ENCODE data around the gene MACROD2.

The MACROD2 gene

GRCh38 chr20:14617123-14617522, 621.8 kb downstream of the MACROD2 start:
- TF ChIP-seq, protein P1, sequence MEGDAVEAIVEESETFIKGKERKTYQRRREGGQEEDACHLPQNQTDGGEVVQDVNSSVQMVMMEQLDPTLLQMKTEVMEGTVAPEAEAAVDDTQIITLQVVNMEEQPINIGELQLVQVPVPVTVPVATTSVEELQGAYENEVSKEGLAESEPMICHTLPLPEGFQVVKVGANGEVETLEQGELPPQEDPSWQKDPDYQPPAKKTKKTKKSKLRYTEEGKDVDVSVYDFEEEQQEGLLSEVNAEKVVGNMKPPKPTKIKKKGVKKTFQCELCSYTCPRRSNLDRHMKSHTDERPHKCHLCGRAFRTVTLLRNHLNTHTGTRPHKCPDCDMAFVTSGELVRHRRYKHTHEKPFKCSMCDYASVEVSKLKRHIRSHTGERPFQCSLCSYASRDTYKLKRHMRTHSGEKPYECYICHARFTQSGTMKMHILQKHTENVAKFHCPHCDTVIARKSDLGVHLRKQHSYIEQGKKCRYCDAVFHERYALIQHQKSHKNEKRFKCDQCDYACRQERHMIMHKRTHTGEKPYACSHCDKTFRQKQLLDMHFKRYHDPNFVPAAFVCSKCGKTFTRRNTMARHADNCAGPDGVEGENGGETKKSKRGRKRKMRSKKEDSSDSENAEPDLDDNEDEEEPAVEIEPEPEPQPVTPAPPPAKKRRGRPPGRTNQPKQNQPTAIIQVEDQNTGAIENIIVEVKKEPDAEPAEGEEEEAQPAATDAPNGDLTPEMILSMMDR (IDR thresholded peaks at IDR 0.05; ENCODE audit: insufficient read depth, low read depth, low read length, missing control alignments) = no peak

GRCh38 chr20:14619411-14619810, 624.1 kb downstream of the MACROD2 start:
- TF ChIP-seq, protein P1 (IDR thresholded peaks at IDR 0.05; ENCODE audit: insufficient read depth, low read depth, low read length, missing control alignments) = no peak
- no peak for DNase-seq (ENCODE audit: low read depth)
- H3K4me3 ChIP-seq (ENCODE audit: low read depth, low read length) = no peak overlapping the region

More at GRCh38 chr20:14617123-14617522, 621.8 kb downstream of the MACROD2 start:
- DNase-seq (ENCODE audit: low read depth) = no peak
- H3K4me3 ChIP-seq (ENCODE audit: low read depth, low read length) = no peak overlapping the region

DNA sequence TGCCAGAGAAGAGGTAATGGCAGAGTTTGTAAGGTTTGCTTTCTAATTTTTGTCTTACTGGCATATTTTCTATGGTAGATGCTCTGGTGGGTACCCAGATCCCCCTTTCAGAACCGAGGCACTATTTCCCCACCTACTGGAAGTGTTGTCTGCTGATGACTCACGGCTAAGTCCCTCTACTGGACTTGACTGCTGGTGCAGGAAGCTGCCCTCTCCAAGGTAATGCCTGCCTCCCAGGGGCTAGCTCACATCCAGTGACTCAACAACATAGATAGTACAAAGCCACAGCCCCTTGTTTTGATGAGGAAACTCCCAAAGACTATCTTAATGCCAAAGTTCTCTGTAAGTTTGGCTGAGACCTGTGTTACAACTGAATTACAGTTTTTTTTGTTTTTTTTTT, 627.5 kb downstream of the MACROD2 start:
- TF ChIP-seq, protein P1 (IDR thresholded peaks at IDR 0.05; ENCODE audit: insufficient read depth, low read depth, low read length, missing control alignments) = no peak
- DNase-seq (ENCODE audit: low read depth) = peak; percentile 5
- no peak overlapping the region for H3K4me3 ChIP-seq (ENCODE audit: low read depth, low read length)

DNA sequence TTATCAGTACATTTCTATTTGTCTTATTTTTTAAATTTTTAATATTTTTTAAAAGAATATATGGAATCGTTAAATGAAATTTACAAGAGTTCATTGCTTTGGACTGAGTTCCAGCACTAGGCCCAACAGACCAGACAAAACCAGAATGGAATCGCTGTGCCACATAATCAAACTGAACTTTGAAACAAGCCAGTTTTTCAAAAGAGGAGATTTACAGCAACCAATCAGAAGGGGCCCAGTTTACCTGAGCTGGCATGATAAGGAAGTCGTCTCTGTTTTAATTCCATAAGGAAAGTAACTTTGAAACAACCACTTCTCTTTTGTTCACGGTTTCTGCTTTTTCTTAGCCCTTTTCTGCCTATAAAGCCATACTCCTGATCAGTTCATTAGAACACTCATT, 635.7 kb downstream of the MACROD2 start:
- H3K4me3 ChIP-seq (ENCODE audit: low read depth, low read length) = no peak overlapping the region
- TF ChIP-seq, protein P1 (IDR thresholded peaks at IDR 0.05; ENCODE audit: insufficient read depth, low read depth, low read length, missing control alignments) = no peak
- no peak for DNase-seq (ENCODE audit: low read depth)

- no peak for DNase-seq (ENCODE audit: low read depth)
- no peak overlapping the region for H3K4me3 ChIP-seq (ENCODE audit: low read depth, low read length)
- TF ChIP-seq, protein P1 (IDR thresholded peaks at IDR 0.05; ENCODE audit: insufficient read depth, low read depth, low read length, missing control alignments) = no peak
These were observed 637.6 kb downstream of the MACROD2 start for GRCh38 chr20:14632906-14633305.

- TF ChIP-seq, protein P1 (IDR thresholded peaks at IDR 0.05; ENCODE audit: insufficient read depth, low read depth, low read length, missing control alignments) = no peak
- DNase-seq (ENCODE audit: low read depth) = no peak
- no peak overlapping the region for H3K4me3 ChIP-seq (ENCODE audit: low read depth, low read length)
These were observed 638.2 kb downstream of the MACROD2 start for GRCh38 chr20:14633507-14633906.

DNA sequence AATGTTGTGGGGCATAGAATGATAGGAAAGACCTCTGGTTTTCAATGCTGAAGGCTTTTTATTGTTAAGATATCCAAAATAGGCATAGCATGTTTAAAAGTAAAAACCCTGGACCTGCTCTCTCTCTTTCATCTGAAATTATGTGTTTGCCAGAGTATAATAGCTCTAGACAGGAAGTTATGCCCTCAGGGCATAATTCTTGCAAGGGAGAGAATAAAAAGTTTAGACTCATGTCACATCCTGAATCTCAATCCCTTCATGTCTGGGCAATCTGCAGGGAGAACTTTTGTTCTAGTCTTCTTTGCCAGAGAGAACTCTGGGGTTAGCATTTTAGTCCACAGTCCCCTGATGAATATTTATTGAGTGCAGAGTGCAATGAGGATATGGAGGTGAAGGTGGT, 639.3 kb downstream of the MACROD2 start:
- H3K4me3 ChIP-seq (ENCODE audit: low read depth, low read length) = no peak overlapping the region
- TF ChIP-seq, protein P1 (IDR thresholded peaks at IDR 0.05; ENCODE audit: insufficient read depth, low read depth, low read length, missing control alignments) = no peak
- DNase-seq (ENCODE audit: low read depth) = no peak
